Measurements from ENCODE around the gene YPEL3. TPM values are rescaled to one million over a fixed set of nuclear protein-coding genes. Genes with fewer than 3 reads are reported as not detected.

The YPEL3 gene
- total RNA-seq, 4 donors from 2014 or later: 90.8 to 154 (median 125) TPM

- in situ Hi-C loops (cut with MboI; ENCODE audit: low pct_ligation_motif_present in 1 of 4, low pct_unique_long_range_greater_than_20kb in 1 of 4, low sequenced_read_pairs in 3 of 4) (loop anchor here in 2 of 4 donors (25.0 kb wide), 2 partner anchors 323 to 548 kb away; partner anchors contain the start of gene ZNF771 (in 2 of the 2)), intact Hi-C loops (cut with DNase I; ENCODE audit: low total_unique reads) (no loop called here)
- Histone ChIP-seq H3K9me3 (no peaks in the 10 kb centered on the region), H3K27me3 (no peaks in the 10 kb centered on the region), H3K27ac (no peak overlapping the region), H3K36me3 (peaks cover 0 to 12% (median 0%) of the 10 kb centered on the region in 4 donors), H3K4me3 (no peak overlapping the region), H3K4me1 (peaks cover 14 to 32% (median 21%) of the 10 kb centered on the region in 4 donors)
- TF ChIP-seq POLR2AphosphoS5 (IDR thresholded peaks at IDR 0.05) (no peak), EP300 (IDR thresholded peaks at IDR 0.05; ENCODE audit: low read depth) (no peak), CTCF (IDR thresholded peaks at IDR 0.05) (no peak), POLR2A (IDR thresholded peaks at IDR 0.05) (no peak)
- no peak for DNase-seq
- WGBS, 2 donors (ENCODE audit: low coverage in 1 of 2): 85 to 100% methylated on average over 1 to 22 of the region's 22 CpGs
Measured at GRCh38 chr16:30088832-30089624, 7.0 kb downstream of the YPEL3 start.

GRCh38 chr16:30088237-30088831, 7.7 kb downstream of the YPEL3 start:
- Histone ChIP-seq H3K27ac (no peak overlapping the region), H3K27me3 (no peaks in the 10 kb centered on the region), H3K9me3 (no peaks in the 10 kb centered on the region), H3K36me3 (peaks cover 0 to 18% (median 0%) of the 10 kb centered on the region in 4 donors), H3K4me3 (no peak overlapping the region), H3K4me1 (peaks cover 13 to 26% (median 20%) of the 10 kb centered on the region in 4 donors)
- intact Hi-C loops (cut with DNase I; ENCODE audit: low total_unique reads): no loop called here
- in situ Hi-C loops (cut with MboI; ENCODE audit: low pct_ligation_motif_present in 1 of 4, low pct_unique_long_range_greater_than_20kb in 1 of 4, low sequenced_read_pairs in 3 of 4): loop anchor here in 2 of 4 donors (25.0 kb wide), 2 partner anchors 324 to 549 kb away; partner anchors contain the start of gene ZNF771 (in 2 of the 2)
- DNase-seq: no peak
- TF ChIP-seq POLR2A (IDR thresholded peaks at IDR 0.05) (no peak), EP300 (IDR thresholded peaks at IDR 0.05; ENCODE audit: low read depth) (no peak), CTCF (IDR thresholded peaks at IDR 0.05) (no peak), POLR2AphosphoS5 (IDR thresholded peaks at IDR 0.05) (no peak)
- 72 to 78% methylated on average over 3 to 10 of the region's 10 CpGs for WGBS, 2 donors (ENCODE audit: low coverage in 1 of 2)

GRCh38 chr16:30087181-30087898, 8.7 kb downstream of the YPEL3 start:
- H3K36me3 ChIP-seq: peaks cover 0 to 28% (median 5%) of the 10 kb centered on the region in 4 donors
- DNase-seq: no peak
- intact Hi-C loops (cut with DNase I; ENCODE audit: low total_unique reads) (no loop called here), in situ Hi-C loops (cut with MboI; ENCODE audit: low pct_ligation_motif_present in 1 of 4, low pct_unique_long_range_greater_than_20kb in 1 of 4, low sequenced_read_pairs in 3 of 4) (loop anchor here in 2 of 4 donors (25.0 kb wide), 2 partner anchors 325 to 550 kb away; partner anchors contain the start of gene ZNF771 (in 2 of the 2))
- H3K27ac ChIP-seq: no peak overlapping the region
- H3K27me3 ChIP-seq: no peaks in the 10 kb centered on the region
- H3K4me3 ChIP-seq: no peak overlapping the region
- no peaks in the 10 kb centered on the region for H3K9me3 ChIP-seq
- no peak for TF ChIP-seq POLR2A (IDR thresholded peaks at IDR 0.05)
- peaks cover 3 to 16% (median 12%) of the 10 kb centered on the region in 4 donors for H3K4me1 ChIP-seq
- WGBS, 2 donors (ENCODE audit: low coverage in 1 of 2): 84 to 100% methylated on average over 2 to 11 of the region's 11 CpGs

- DNase-seq: no peak
- H3K36me3 ChIP-seq: peaks cover 0 to 34% (median 7%) of the 10 kb centered on the region in 4 donors
- peaks cover 0 to 12% (median 8%) of the 10 kb centered on the region in 4 donors for H3K4me1 ChIP-seq
- in situ Hi-C loops (cut with MboI; ENCODE audit: low pct_ligation_motif_present in 1 of 4, low pct_unique_long_range_greater_than_20kb in 1 of 4, low sequenced_read_pairs in 3 of 4): loop anchor here in 2 of 4 donors (25.0 kb wide), 2 partner anchors 326 to 551 kb away; partner anchors contain the start of gene ZNF771 (in 2 of the 2)
- no peak overlapping the region for H3K4me3 ChIP-seq
- no peaks in the 10 kb centered on the region for H3K27me3 ChIP-seq
- TF ChIP-seq POLR2AphosphoS5 (IDR thresholded peaks at IDR 0.05) (no peak), EP300 (IDR thresholded peaks at IDR 0.05; ENCODE audit: low read depth) (no peak), POLR2A (IDR thresholded peaks at IDR 0.05) (no peak), CTCF (IDR thresholded peaks at IDR 0.05) (no peak)
- WGBS, 2 donors (ENCODE audit: low coverage in 1 of 2): 85% methylated on average over 27 of the region's 27 CpGs; no CpG with 5 or more reads in 1 of the 2 donors
- intact Hi-C loops (cut with DNase I; ENCODE audit: low total_unique reads): no loop called here
- no peaks in the 10 kb centered on the region for H3K9me3 ChIP-seq
- no peak overlapping the region for H3K27ac ChIP-seq
Measured at GRCh38 chr16:30086291-30087140, 9.5 kb downstream of the YPEL3 start.

Measured in transverse colon (tissue), 4 donors.